ENCODE data around the gene MED27. TPM values are rescaled to one million over a fixed set of nuclear protein-coding genes. Genes with fewer than 3 reads are reported as not detected.
"Not testable (repeated sequence)": the region's sequence is repeated elsewhere in the genome, so short reads cannot be mapped to it uniquely, and the experiment has no call there.

MED27 gene
- total RNA-seq, 2 experiments from 2014 or later, result 32.5 TPM

- peaks cover 2% of the 10 kb centered on the region for H3K36me3 Mint-ChIP-seq (ENCODE audit: low read depth)
- DNase-seq (no peak), ATAC-seq (no peak)
- H3K27ac Mint-ChIP-seq, result no peak overlapping the region
- TF ChIP-seq CTCF (IDR thresholded peaks at IDR 0.05), result no peak
- H3K4me1 Mint-ChIP-seq (ENCODE audit: low read depth), result peaks cover 8% of the 10 kb centered on the region
- no peak overlapping the region for H3K4me3 Mint-ChIP-seq
- ChIA-PET POLR2A (no interaction called here), CTCF (no interaction called here)
- intact Hi-C loops (cut with micrococcal nuclease), result no loop called here
- no peaks in the 10 kb centered on the region for H3K9me3 Mint-ChIP-seq
- no peaks in the 10 kb centered on the region for H3K27me3 Mint-ChIP-seq
Measured at GRCh38 chr9:131923766-131924165, 155.9 kb downstream of the MED27 start.

GRCh38 chr9:131923132-131923671, 156.5 kb downstream of the MED27 start:
- peaks cover 8% of the 10 kb centered on the region for H3K4me1 Mint-ChIP-seq (ENCODE audit: low read depth)
- CTCF ChIA-PET, result no interaction called here

DNA sequence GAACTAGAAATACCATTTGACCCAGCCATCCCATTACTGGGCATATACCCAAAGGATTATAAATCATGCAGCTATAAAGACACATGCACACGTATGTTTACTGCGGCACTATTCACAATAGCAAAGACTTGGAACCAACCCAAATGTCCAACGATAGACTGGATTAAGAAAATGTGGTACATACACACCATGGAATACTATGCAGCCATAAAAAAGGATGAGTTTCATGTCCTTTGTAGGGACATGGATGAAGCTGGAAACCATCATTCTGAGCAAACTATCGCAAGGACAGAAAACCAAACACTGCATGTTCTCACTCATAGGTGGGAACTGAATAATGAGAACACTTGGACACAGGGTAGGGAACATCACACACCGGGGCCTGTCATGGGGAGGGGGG, 158.0 kb downstream of the MED27 start:
- DNase-seq; H3K9me3 Mint-ChIP-seq; CTCF ChIA-PET; H3K4me3 Mint-ChIP-seq; ATAC-seq; intact Hi-C loops (cut with micrococcal nuclease); H3K27me3 Mint-ChIP-seq; H3K36me3 Mint-ChIP-seq (ENCODE audit: low read depth); H3K4me1 Mint-ChIP-seq (ENCODE audit: low read depth); H3K27ac Mint-ChIP-seq; POLR2A ChIA-PET: not testable (repeated sequence)

More at GRCh38 chr9:131923132-131923671, 156.5 kb downstream of the MED27 start:
- intact Hi-C loops (cut with micrococcal nuclease), result no loop called here
- Mint-ChIP-seq H3K36me3 (ENCODE audit: low read depth) (peaks cover 2% of the 10 kb centered on the region), H3K27ac (no peak overlapping the region), H3K4me3 (no peak overlapping the region), H3K9me3 (no peaks in the 10 kb centered on the region), H3K27me3 (no peaks in the 10 kb centered on the region)
- POLR2A ChIA-PET, result no interaction called here
- DNase-seq (no peak), ATAC-seq (no peak)
- no peak for TF ChIP-seq CTCF (IDR thresholded peaks at IDR 0.05)

GRCh38 chr9:131919216-131919615, 160.5 kb downstream of the MED27 start:
- no peak for DNase-seq
- Mint-ChIP-seq H3K4me3 (no peak overlapping the region), H3K4me1 (ENCODE audit: low read depth) (peaks cover 8% of the 10 kb centered on the region), H3K36me3 (ENCODE audit: low read depth) (peaks cover 2% of the 10 kb centered on the region), H3K9me3 (no peaks in the 10 kb centered on the region), H3K27me3 (no peaks in the 10 kb centered on the region), H3K27ac (no peak overlapping the region)
- ChIA-PET POLR2A (no interaction called here), CTCF (no interaction called here)
- intact Hi-C loops (cut with micrococcal nuclease), result no loop called here
- no peak for ATAC-seq
- TF ChIP-seq CTCF (IDR thresholded peaks at IDR 0.05), result no peak

DNA sequence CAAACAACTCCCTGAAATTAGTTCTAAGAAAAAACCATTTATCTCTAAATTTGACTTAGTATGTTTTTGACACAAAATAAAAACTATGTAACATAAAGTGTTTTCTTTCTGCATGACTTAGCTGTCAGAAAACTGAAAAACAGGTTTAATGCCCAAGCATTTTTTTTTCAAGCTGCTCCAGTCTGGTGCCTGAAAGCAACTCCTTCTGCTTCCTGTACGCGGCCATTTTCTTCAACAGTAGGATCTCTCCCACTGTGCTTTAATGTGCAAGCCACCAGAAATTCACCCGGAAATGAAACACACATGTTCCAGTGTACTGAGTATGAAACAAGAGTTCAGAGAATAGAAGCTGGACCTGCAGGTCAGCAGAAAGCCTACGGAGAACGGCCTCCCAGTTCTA, 161.2 kb downstream of the MED27 start:
- no peaks in the 10 kb centered on the region for H3K9me3 Mint-ChIP-seq
- CTCF ChIA-PET, result no interaction called here
- H3K27ac Mint-ChIP-seq, result no peak overlapping the region
- peaks cover 6% of the 10 kb centered on the region for H3K4me1 Mint-ChIP-seq (ENCODE audit: low read depth)
- ATAC-seq, result no peak
- TF ChIP-seq CTCF (IDR thresholded peaks at IDR 0.05), result no peak
- H3K36me3 Mint-ChIP-seq (ENCODE audit: low read depth), result peaks cover 2% of the 10 kb centered on the region
- POLR2A ChIA-PET, result no interaction called here
- intact Hi-C loops (cut with micrococcal nuclease), result no loop called here
- H3K4me3 Mint-ChIP-seq, result no peak overlapping the region
- no peak for DNase-seq
- no peaks in the 10 kb centered on the region for H3K27me3 Mint-ChIP-seq

- TF ChIP-seq CTCF (IDR thresholded peaks at IDR 0.05), result no peak
- POLR2A ChIA-PET, result no interaction called here
- H3K9me3 Mint-ChIP-seq, result no peaks in the 10 kb centered on the region
- ATAC-seq, result no peak
- H3K4me3 Mint-ChIP-seq, result no peak overlapping the region
- H3K27me3 Mint-ChIP-seq, result no peaks in the 10 kb centered on the region
- CTCF ChIA-PET, result no interaction called here
- DNase-seq, result no peak
- intact Hi-C loops (cut with micrococcal nuclease), result no loop called here
- H3K36me3 Mint-ChIP-seq (ENCODE audit: low read depth), result no peaks in the 10 kb centered on the region
- no peak overlapping the region for H3K27ac Mint-ChIP-seq
- H3K4me1 Mint-ChIP-seq (ENCODE audit: low read depth), result peaks cover 4% of the 10 kb centered on the region
Measured at GRCh38 chr9:131917009-131917408, 162.7 kb downstream of the MED27 start.
